MCF 10A (cell line): ENCODE results near the gene ALOX5. TPM values are rescaled to one million over a fixed set of nuclear protein-coding genes. Genes with fewer than 3 reads are reported as not detected.
"Not testable (repeated sequence)": the region's sequence is repeated elsewhere in the genome, so short reads cannot be mapped to it uniquely, and the experiment has no call there.

Experiments
- BruUV-seq: library from RNA; stranded (reverse); fragments of 400-500 nt; replicated peaks from 2 replicates; lab custom pipeline; 2021; lab: Mats Ljungman, UMichigan
- CTCF ChIA-PET: fragments of 300-600 bp; sonication (Branson Sonifier 250); formaldehyde crosslinking; extraction: SDS; loops from one replicate; lab custom pipeline; 2021; ENCODE audit warnings: antibody characterized with exemption, inconsistent platforms; lab: Yijun Ruan, JAX
- POLR2A ChIA-PET: fragments of 300-600, 350-650 bp; sonication (Branson Sonifier 250); formaldehyde crosslinking; extraction: SDS; loops from one replicate; lab custom pipeline; 2020; ENCODE audit warnings: antibody characterized with exemption, inconsistent platforms; lab: Yijun Ruan, JAX
- DNase-seq: peaks from one replicate; pipeline ENCODE4 v3.0.0-alpha.2; 2018; ENCODE audit not compliant: unreplicated experiment
- H3K27ac Mint-ChIP-seq: one replicate; pipeline ENCODE4 v1.8.0; 2022; ENCODE audit warnings: mild to moderate bottlenecking, low read depth, mixed read lengths; ENCODE audit not compliant: unreplicated experiment
- H3K27me3 Mint-ChIP-seq: one replicate; pipeline ENCODE4 v1.8.0; 2022; ENCODE audit warnings: mixed read lengths; ENCODE audit not compliant: insufficient read depth, unreplicated experiment
- H3K36me3 Mint-ChIP-seq: one replicate; pipeline ENCODE4 v1.8.0; 2022; ENCODE audit warnings: mild to moderate bottlenecking, moderate library complexity, mixed read lengths; ENCODE audit not compliant: insufficient read depth, unreplicated experiment
- H3K4me1 Mint-ChIP-seq: one replicate; pipeline ENCODE4 v1.8.0; 2022; ENCODE audit warnings: mixed read lengths; ENCODE audit not compliant: insufficient read depth, unreplicated experiment
- H3K4me3 Mint-ChIP-seq: one replicate; pipeline ENCODE4 v1.8.0; 2022; ENCODE audit warnings: mild to moderate bottlenecking, moderate library complexity, mixed read lengths; ENCODE audit not compliant: unreplicated experiment
- H3K9me3 Mint-ChIP-seq: one replicate; pipeline ENCODE4 v1.8.0; 2022; ENCODE audit warnings: mixed read lengths; ENCODE audit not compliant: unreplicated experiment
- CTCF ChIP-seq: fragments of 200-600 bp; IDR thresholded peaks from one replicate; pipeline ENCODE4 v1.8.0; 2022; ENCODE audit warnings: antibody characterized with exemption, mild to moderate bottlenecking; ENCODE audit not compliant: unreplicated experiment
- intact Hi-C: fragments of 100-400 bp; cut with micrococcal nuclease; formaldehyde crosslinking; loops from 2 replicates; pipeline ENCODE4 v1.14.1; 2022
- total RNA-seq: library from RNA; stranded (reverse); gene quantifications from 2 replicates; pipeline ENCODE4 v1.2.3, GENCODE V29; 2022

ALOX5 gene
- total RNA-seq, 1 experiment from 2014 or later: not detected

GRCh38 chr10:45387096-45387893, 13.3 kb downstream of the ALOX5 start:
- Mint-ChIP-seq H3K9me3 (peaks cover 15% of the 10 kb centered on the region), H3K4me1 (no peaks in the 10 kb centered on the region), H3K27me3 (no peaks in the 10 kb centered on the region), H3K36me3 (no peaks in the 10 kb centered on the region), H3K4me3 (no peak overlapping the region), H3K27ac (no peak overlapping the region)
- ChIA-PET POLR2A (no interaction called here), CTCF (no interaction called here)
- no peak for DNase-seq
- TF ChIP-seq CTCF: no peak
- intact Hi-C loops: no loop called here
- no TSS peak for BruUV-seq

GRCh38 chr10:45389671-45390070, 15.7 kb downstream of the ALOX5 start:
- H3K36me3 Mint-ChIP-seq, POLR2A ChIA-PET, H3K4me1 Mint-ChIP-seq, DNase-seq, intact Hi-C loops, H3K4me3 Mint-ChIP-seq, BruUV-seq, H3K27me3 Mint-ChIP-seq, CTCF ChIA-PET, H3K27ac Mint-ChIP-seq: not testable (repeated sequence)
- H3K9me3 Mint-ChIP-seq: peaks cover 22% of the 10 kb centered on the region

- BruUV-seq, H3K4me3 Mint-ChIP-seq, DNase-seq, H3K36me3 Mint-ChIP-seq, POLR2A ChIA-PET, CTCF ChIA-PET, intact Hi-C loops, H3K27me3 Mint-ChIP-seq, H3K27ac Mint-ChIP-seq, H3K4me1 Mint-ChIP-seq: not testable (repeated sequence)
- peaks cover 22% of the 10 kb centered on the region for H3K9me3 Mint-ChIP-seq
Measured at GRCh38 chr10:45391636-45392035, 17.6 kb downstream of the ALOX5 start.

- no peak overlapping the region for H3K4me3 Mint-ChIP-seq
- ChIA-PET POLR2A (no interaction called here), CTCF (interaction anchor here (0.5 kb wide), 1 partner anchor 44 kb away, joined by 3 read pairs; no protein-coding TSS in a partner anchor)
- peaks cover 10% of the 10 kb centered on the region for H3K9me3 Mint-ChIP-seq
- no peak for TF ChIP-seq CTCF
- H3K36me3 Mint-ChIP-seq: no peaks in the 10 kb centered on the region
- H3K4me1 Mint-ChIP-seq: no peaks in the 10 kb centered on the region
- H3K27me3 Mint-ChIP-seq: peaks cover 21% of the 10 kb centered on the region
- H3K27ac Mint-ChIP-seq: no peak overlapping the region
- intact Hi-C loops: no loop called here
- DNase-seq: no peak
- no TSS peak for BruUV-seq
Measured at GRCh38 chr10:45395554-45395953, 21.5 kb downstream of the ALOX5 start.

GRCh38 chr10:45398595-45398994, 24.6 kb downstream of the ALOX5 start:
- CTCF ChIA-PET: no interaction called here
- Mint-ChIP-seq H3K27ac (no peak overlapping the region), H3K36me3 (no peaks in the 10 kb centered on the region), H3K4me1 (peaks cover 11% of the 10 kb centered on the region), H3K9me3 (peaks cover 4% of the 10 kb centered on the region), H3K4me3 (no peak overlapping the region), H3K27me3 (peaks cover 31% of the 10 kb centered on the region)
- DNase-seq: no peak
- POLR2A ChIA-PET: interaction anchor here (0.6 kb wide), 1 partner anchor 31 kb away, joined by 3 read pairs; no protein-coding TSS in a partner anchor
- BruUV-seq: no TSS peak
- intact Hi-C loops: no loop called here
- no peak for TF ChIP-seq CTCF
